Vagina (tissue), 2 donors: ENCODE results near the gene APLN. TPM values are rescaled to one million over a fixed set of nuclear protein-coding genes. Genes with fewer than 3 reads are reported as not detected.

ENCODE experiments used
- DNase-seq, 2 donors: peaks; one replicate each; pipeline ENCODE4 v3.0.0-alpha.2; 2017; ENCODE audit errors: extremely low spot score in 2 of 2
- H3K27ac ChIP-seq: fragments of 200-600 bp; sonication (generic); one replicate; pipeline ENCODE4 v1.5.1; 2019
- H3K27me3 ChIP-seq: fragments of 200-600 bp; sonication (generic); one replicate; pipeline ENCODE4 v1.5.1; 2019
- H3K36me3 ChIP-seq, 2 donors: fragments of 200-600 bp; sonication (generic); one replicate each; pipeline ENCODE4 v1.5.1; 2017 to 2019
- H3K4me1 ChIP-seq: fragments of 200-600 bp; sonication (generic); one replicate; pipeline ENCODE4 v1.5.1; 2019
- H3K4me3 ChIP-seq, 2 donors: fragments of 200-600 bp; sonication (generic); 1 replicate in 1 of 2; 2 replicates in 1 of 2; pipeline ENCODE4 v1.5.1; 2016 to 2019
- H3K9me3 ChIP-seq: fragments of 200-600 bp; sonication (generic); one replicate; pipeline ENCODE4 v1.5.1; 2019
- CTCF ChIP-seq, 3 experiments: fragments of 450-650 bp in 2 of 3; fragments of 200-600 bp in 1 of 3; sonication (generic) in 1 of 3; IDR thresholded peaks; one replicate each; pipeline ENCODE4 v1.5.1; 2017 to 2019; ENCODE audit warnings: antibody characterized with exemption in 3 of 3, mild to moderate bottlenecking in 2 of 3, moderate library complexity in 2 of 3
- POLR2A ChIP-seq, 2 donors: fragments of 450-650 bp; IDR thresholded peaks; one replicate each; pipeline ENCODE4 v1.6.1; 2017; ENCODE audit warnings: antibody characterized with exemption in 2 of 2, mild to moderate bottlenecking in 2 of 2, moderate library complexity in 2 of 2
- POLR2AphosphoS5 ChIP-seq, 2 donors: sonication (generic); formaldehyde crosslinking; IDR thresholded peaks; one replicate each; pipeline ENCODE4 v1.9.0; 2017; ENCODE audit warnings: antibody characterized with exemption in 2 of 2, mild to moderate bottlenecking in 2 of 2, low read depth in 1 of 2; ENCODE audit not compliant: insufficient read depth in 1 of 2
- intact Hi-C: fragments of 100-400 bp; cut with DNase I; formaldehyde crosslinking; loops from one replicate; pipeline ENCODE4 v1.15.1; 2023
- total RNA-seq: library from RNA; depleted of rRNA; stranded (reverse); fragments of >200 nt; gene quantifications from one replicate; pipeline ENCODE4 v1.2.3, GENCODE V29; 2016

APLN gene
- total RNA-seq, 1 donor from 2014 or later = not detected

GRCh38 chrX:129663171-129663570 lies 8.4 kb upstream of the APLN start:
- Histone ChIP-seq H3K36me3 (no peaks in the 10 kb centered on the region), H3K4me3 (no peak overlapping the region), H3K4me1 (no peaks in the 10 kb centered on the region), H3K27me3 (no peaks in the 10 kb centered on the region), H3K27ac (no peak overlapping the region), H3K9me3 (no peaks in the 10 kb centered on the region)
- peak; percentile 31 to 49 for DNase-seq
- intact Hi-C loops = no loop called here
- TF ChIP-seq POLR2AphosphoS5 (IDR thresholded peaks at IDR 0.05; ENCODE audit: insufficient read depth in 1 of 2, low read depth in 1 of 2) = no peak
- TF ChIP-seq POLR2A (IDR thresholded peaks at IDR 0.05) = no peak
- TF ChIP-seq CTCF (IDR thresholded peaks at IDR 0.05) = no peak

DNA sequence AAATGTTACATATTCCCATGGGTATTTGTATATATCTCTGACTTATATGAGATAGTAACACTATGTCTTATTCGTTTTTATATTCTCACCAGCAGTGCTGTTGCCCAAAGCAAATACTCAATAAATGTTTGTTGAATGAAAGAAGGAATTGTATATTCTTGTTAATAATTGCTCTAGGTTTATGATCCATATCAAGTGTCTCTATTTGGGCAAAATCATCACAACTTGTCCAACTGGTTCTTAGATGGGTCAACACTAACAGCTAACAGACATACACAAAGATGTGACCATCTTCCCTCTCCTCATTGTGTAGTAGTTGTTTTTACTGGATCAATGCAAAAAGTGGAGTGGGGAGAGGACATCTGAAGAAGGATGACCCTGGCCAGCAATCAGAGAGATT lies 6.6 kb upstream of the APLN start:
- no peaks in the 10 kb centered on the region for H3K9me3 ChIP-seq
- H3K4me3 ChIP-seq = no peak overlapping the region
- no peaks in the 10 kb centered on the region for H3K4me1 ChIP-seq
- no peak overlapping the region for H3K27ac ChIP-seq
- no peaks in the 10 kb centered on the region for H3K27me3 ChIP-seq
- no peak for DNase-seq
- intact Hi-C loops = no loop called here
- no peak for TF ChIP-seq POLR2AphosphoS5 (IDR thresholded peaks at IDR 0.05; ENCODE audit: insufficient read depth in 1 of 2, low read depth in 1 of 2)
- TF ChIP-seq POLR2A (IDR thresholded peaks at IDR 0.05) = no peak
- TF ChIP-seq CTCF (IDR thresholded peaks at IDR 0.05) = no peak
- H3K36me3 ChIP-seq = no peaks in the 10 kb centered on the region

- no peaks in the 10 kb centered on the region for H3K27me3 ChIP-seq
- no peaks in the 10 kb centered on the region for H3K9me3 ChIP-seq
- peaks cover 7% of the 10 kb centered on the region for H3K4me1 ChIP-seq
- no peak overlapping the region for H3K27ac ChIP-seq
- no peak overlapping the region for H3K4me3 ChIP-seq
- intact Hi-C loops = no loop called here
- TF ChIP-seq CTCF (IDR thresholded peaks at IDR 0.05) (no peak), POLR2A (IDR thresholded peaks at IDR 0.05) (no peak), POLR2AphosphoS5 (IDR thresholded peaks at IDR 0.05; ENCODE audit: insufficient read depth in 1 of 2, low read depth in 1 of 2) (no peak)
- no peaks in the 10 kb centered on the region for H3K36me3 ChIP-seq
- peak in 1 of 2 donors; percentile 29 for DNase-seq
These were observed 5.1 kb upstream of the APLN start for GRCh38 chrX:129659861-129660260.

GRCh38 chrX:129659141-129659540 lies 4.4 kb upstream of the APLN start:
- no peak overlapping the region for H3K27ac ChIP-seq
- H3K9me3 ChIP-seq = no peaks in the 10 kb centered on the region
- H3K36me3 ChIP-seq = no peaks in the 10 kb centered on the region
- TF ChIP-seq POLR2AphosphoS5 (IDR thresholded peaks at IDR 0.05; ENCODE audit: insufficient read depth in 1 of 2, low read depth in 1 of 2) = no peak
- no peak for TF ChIP-seq POLR2A (IDR thresholded peaks at IDR 0.05)
- TF ChIP-seq CTCF (IDR thresholded peaks at IDR 0.05) = no peak
- H3K4me3 ChIP-seq = no peak overlapping the region
- intact Hi-C loops = no loop called here
- peaks cover 9% of the 10 kb centered on the region for H3K4me1 ChIP-seq
- H3K27me3 ChIP-seq = no peaks in the 10 kb centered on the region
- DNase-seq = no peak

DNA sequence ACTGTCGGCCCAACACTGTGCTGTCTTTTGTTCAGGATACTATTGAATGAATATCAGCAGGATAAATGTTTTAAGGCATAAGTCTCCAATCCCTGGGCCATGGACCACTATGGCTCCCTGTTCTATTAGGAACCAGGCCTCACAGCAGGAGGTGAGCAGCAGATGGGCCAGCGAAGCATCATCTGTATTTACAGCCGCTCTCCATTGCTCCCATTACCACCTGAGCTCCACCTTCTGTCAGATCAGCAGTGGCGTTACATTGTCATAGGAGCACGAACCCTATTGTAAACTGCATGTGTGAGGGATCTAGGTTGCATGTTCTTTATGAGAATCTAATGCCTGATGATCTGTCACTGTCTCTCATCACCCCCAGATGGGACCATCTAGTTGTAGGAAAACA lies 3.7 kb upstream of the APLN start:
- Histone ChIP-seq H3K4me3 (no peak overlapping the region), H3K36me3 (no peaks in the 10 kb centered on the region), H3K9me3 (no peaks in the 10 kb centered on the region), H3K4me1 (peaks cover 16% of the 10 kb centered on the region), H3K27ac (no peak overlapping the region), H3K27me3 (no peaks in the 10 kb centered on the region)
- TF ChIP-seq POLR2A (IDR thresholded peaks at IDR 0.05) (no peak), CTCF (IDR thresholded peaks at IDR 0.05) (no peak), POLR2AphosphoS5 (IDR thresholded peaks at IDR 0.05; ENCODE audit: insufficient read depth in 1 of 2, low read depth in 1 of 2) (no peak)
- peak in 1 of 2 donors; percentile 22 for DNase-seq
- intact Hi-C loops = no loop called here
